K562 (cell line): ENCODE data around the gene CYP4V2. TPM values are rescaled to one million over a fixed set of nuclear protein-coding genes. Genes with fewer than 3 reads are reported as not detected.

Source experiments
- ATAC-seq: fragments of 200-7000 bp; cut with Tn5 transposase; 3 replicates; pipeline ENCODE4 v1.9.1; 2020; ENCODE audit warnings: moderate library complexity
- BruUV-seq: library from RNA; stranded (reverse); fragments of 400-500 nt; replicated peaks from 2 replicates; lab custom pipeline; 2021; lab: Mats Ljungman, UMichigan
- CTCF ChIA-PET: fragments of 300-600 bp; formaldehyde crosslinking; extraction: SDS; loops from one replicate; lab custom pipeline; 2021; ENCODE audit warnings: low intra/inter-chr PET ratio; lab: Yijun Ruan, JAX
- POLR2A ChIA-PET: fragments of 300-600, 350-650 bp; sonication (Branson Sonifier 250); formaldehyde crosslinking; extraction: SDS; loops from one replicate; lab custom pipeline; 2021; ENCODE audit warnings: antibody characterized with exemption, inconsistent platforms; lab: Yijun Ruan, JAX
- DNase-seq, 4 experiments: peaks; one replicate each; pipeline versions ENCODE4 v3.0.0 to v3.0.0-alpha.2; 2011 to 2018; ENCODE audit warnings: low spot score in 3 of 4, mixed read lengths in 3 of 4; ENCODE audit errors: extremely low read depth in 1 of 4
- FAIRE-seq: peaks from 2 replicates; lab custom pipeline; 2011; peaks lifted over from hg19 to GRCh38; lab: Jason Lieb, UNC
- H2AFZ ChIP-seq: 2 replicates; pipeline ENCODE4 v1.6.0; 2011; ENCODE audit warnings: low read depth, low read length, control low read depth, inconsistent platforms
- H3K27ac ChIP-seq: fragments of 200-600 bp; 3 replicates; pipeline ENCODE4 v1.8.0; 2011; ENCODE audit warnings: low read depth, mild to moderate bottlenecking, control low read depth, inconsistent platforms, low read length, moderate library complexity, mixed read lengths; ENCODE audit errors: extremely low read depth
- H3K27me3 ChIP-seq, 2 experiments: fragments of 300-600 bp in 1 of 2; 2 replicates in 1 of 2; 3 replicates in 1 of 2; pipeline versions ENCODE4 v1.6.0 to v1.8.0; 2011; ENCODE audit warnings: inconsistent platforms in 2 of 2, low read length in 2 of 2, mild to moderate bottlenecking in 1 of 2, mixed read lengths in 1 of 2, moderate library complexity in 1 of 2; ENCODE audit not compliant: control insufficient read depth in 2 of 2, insufficient read depth in 2 of 2
- H3K36me3 ChIP-seq: fragments of 300-600 bp; 3 replicates; pipeline ENCODE4 v1.8.0; 2011; ENCODE audit warnings: mild to moderate bottlenecking, low read length, inconsistent platforms; ENCODE audit not compliant: control insufficient read depth, insufficient read depth
- H3K4me1 ChIP-seq, 2 experiments: fragments of 200-600 bp in 1 of 2; replicated peaks in 1 of 2; 2 replicates in 1 of 2; 3 replicates in 1 of 2; pipeline versions ENCODE4 v1.5.1 to v1.8.0; 2011; ENCODE audit warnings: inconsistent platforms in 2 of 2, low read length in 2 of 2, mild to moderate bottlenecking in 1 of 2, mixed read lengths in 1 of 2, moderate library complexity in 1 of 2; ENCODE audit not compliant: control insufficient read depth in 2 of 2, insufficient read depth in 2 of 2
- H3K4me2 ChIP-seq: 2 replicates; pipeline ENCODE4 v1.6.1; 2011; ENCODE audit warnings: low read length, control low read depth, inconsistent platforms, mixed read lengths; ENCODE audit not compliant: insufficient read depth
- H3K4me3 ChIP-seq: fragments of 200-600 bp; sonication (generic), shearing (Covaris generic); 2 replicates; pipeline ENCODE4 v1.5.1; 2016; ENCODE audit warnings: control low read depth, inconsistent platforms
- H3K79me2 ChIP-seq: fragments of 200-600 bp; 3 replicates; pipeline ENCODE4 v1.8.0; 2011; ENCODE audit warnings: low read length, inconsistent platforms; ENCODE audit not compliant: control insufficient read depth, insufficient read depth
- H3K9ac ChIP-seq, 2 experiments: 2 replicates each; pipeline versions ENCODE4 v1.6.0 to v1.6.1; 2011; ENCODE audit warnings: low read depth in 2 of 2, low read length in 2 of 2, control low read depth in 1 of 2, inconsistent platforms in 1 of 2, mild to moderate bottlenecking in 1 of 2, mixed read lengths in 1 of 2; ENCODE audit not compliant: insufficient read depth in 1 of 2
- H3K9me1 ChIP-seq: one replicate; pipeline ENCODE4 v1.6.0; 2011; ENCODE audit warnings: inconsistent platforms, mild to moderate bottlenecking, low read length, moderate library complexity; ENCODE audit not compliant: control insufficient read depth, insufficient read depth
- H3K9me3 ChIP-seq: replicated peaks from 2 replicates; pipeline ENCODE4 v1.5.1; 2011; ENCODE audit warnings: low read depth, low read length, inconsistent platforms; ENCODE audit not compliant: control insufficient read depth, insufficient read depth
- H4K20me1 ChIP-seq: replicated peaks from 2 replicates; pipeline ENCODE4 v1.6.1; 2011; ENCODE audit warnings: low read length, inconsistent platforms, mixed read lengths; ENCODE audit not compliant: control insufficient read depth, insufficient read depth
- MAFF ChIP-seq: IDR thresholded peaks from 2 replicates; pipeline ENCODE4 v1.6.1; 2012; ENCODE audit warnings: low read length, improper control_type of control experiment
- WGBS: fragments of 100-300 bp; shearing (Covaris generic); methylation state at CpG from one replicate; pipeline ENCODE4 v1.1.6; 2016; ENCODE audit warnings: low coverage, mixed read lengths; ENCODE audit not compliant: insufficient coverage; ENCODE audit errors: missing lambda C conversion rate; 5-methylcytosine and 5-hydroxymethylcytosine counted together
- in situ Hi-C: fragments of 300-500 bp; cut with MboI; formaldehyde crosslinking; loops from 4 replicates; pipeline ENCODE4 v1.15.0; 2018; ENCODE audit warnings: inconsistent platforms, mixed read lengths
- intact Hi-C: fragments of 100-400 bp; cut with micrococcal nuclease; formaldehyde crosslinking; loops from 2 replicates; pipeline ENCODE4 v1.14.2; 2022
- polyA plus RNA-seq, 8 experiments: library from polyadenylated mRNA; depleted of rRNA in 4 of 8; stranded (reverse) in 5 of 8; unstranded in 3 of 8; fragments of >200 nt; fragmentation: Nextera tagmentation in 2 of 8; fragmentation: Illumina TruSeq in 1 of 8; extraction: Ambion mirVana in 2 of 8; extraction: Trizol in 1 of 8; gene quantifications; 2 replicates each; pipeline versions ENCODE4 v1.2.1 to v1.2.3, GENCODE V29; 2011 to 2014; ENCODE audit warnings: inconsistent platforms in 1 of 8, missing spikeins in 1 of 8
- total RNA-seq, 7 experiments: library from RNA; depleted of rRNA in 6 of 7; stranded (reverse); fragments of >200 nt in 6 of 7; fragmentation: Illumina TruSeq in 2 of 7; extraction: Trizol in 2 of 7; gene quantifications; 2 replicates each; pipeline versions ENCODE4 v1.2.1 to v1.2.3, GENCODE V29; 2011 to 2021; ENCODE audit warnings: low replicate concordance in 1 of 7
- TF ChIP-seq, protein P1 (sequence below), 2 experiments: IDR thresholded peaks; 2 replicates each; pipeline ENCODE4 v1.6.1; 2012; ENCODE audit warnings: improper control_type of control experiment in 2 of 2, low read depth in 2 of 2, low read length in 2 of 2, borderline replicate concordance in 1 of 2

CYP4V2 gene
- total and polyA plus RNA-seq, 9 of the 15 experiments (the other 6 are each of a cell fraction or from before 2014, with no cell fraction given) = 1.1 to 8.3 (median 3.9) TPM

DNA sequence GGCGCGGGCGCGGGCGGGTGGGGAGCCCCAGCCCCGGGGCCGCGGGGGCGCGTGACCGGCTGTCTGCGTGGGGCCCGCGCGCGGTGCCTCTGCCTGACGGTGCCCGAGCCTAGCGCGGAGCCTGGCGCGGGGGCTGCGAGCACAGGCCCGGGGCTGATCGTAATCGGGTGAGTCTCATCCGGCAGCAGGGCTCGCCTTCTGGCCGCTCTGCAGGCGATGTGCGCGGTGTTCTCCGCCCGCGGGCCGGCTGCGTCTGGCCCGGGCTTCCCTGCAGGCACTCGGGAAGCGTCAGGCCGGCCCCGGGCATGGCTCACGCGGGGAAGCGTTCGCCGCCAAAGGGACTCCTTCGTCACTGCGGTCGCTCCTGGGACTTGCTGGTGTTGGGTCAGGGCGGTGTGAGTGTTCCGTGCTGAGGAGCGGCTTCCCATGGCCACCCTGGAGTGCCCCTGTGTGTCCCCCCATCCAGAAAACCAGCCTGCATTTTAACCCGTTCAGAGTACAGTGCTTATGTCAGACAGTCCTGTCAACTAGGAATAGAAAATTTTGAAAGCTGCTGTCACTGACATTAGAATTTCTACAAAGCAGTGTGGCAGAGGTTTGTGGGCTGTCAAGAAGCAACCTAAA is 46.3 kb upstream of the CYP4V2 start:
- Histone ChIP-seq H2AFZ (no peak overlapping the region), H3K27me3 (peaks cover 25 to 49% of the 10 kb centered on the region in 2 experiments; a peak in 3 of 5 replicates), H4K20me1 (no peaks in the 10 kb centered on the region), H3K79me2 (no peaks in the 10 kb centered on the region), H3K4me2 (no peak overlapping the region), H3K9me1 (no peaks in the 10 kb centered on the region), H3K27ac (no peak overlapping the region), H3K4me3 (no peak overlapping the region), H3K36me3 (no peaks in the 10 kb centered on the region), H3K9me3 (no peaks in the 10 kb centered on the region), H3K9ac (no peak overlapping the region), H3K4me1 (peaks cover 0 to 4% of the 10 kb centered on the region in 2 experiments; a peak in 2 of 5 replicates)
- intact Hi-C loops = no loop called here
- peak in 2 of 4 experiments; percentile 18 to 20 for DNase-seq
- peak; percentile 70 for ATAC-seq
- BruUV-seq = no TSS peak
- TF ChIP-seq, protein P1, sequence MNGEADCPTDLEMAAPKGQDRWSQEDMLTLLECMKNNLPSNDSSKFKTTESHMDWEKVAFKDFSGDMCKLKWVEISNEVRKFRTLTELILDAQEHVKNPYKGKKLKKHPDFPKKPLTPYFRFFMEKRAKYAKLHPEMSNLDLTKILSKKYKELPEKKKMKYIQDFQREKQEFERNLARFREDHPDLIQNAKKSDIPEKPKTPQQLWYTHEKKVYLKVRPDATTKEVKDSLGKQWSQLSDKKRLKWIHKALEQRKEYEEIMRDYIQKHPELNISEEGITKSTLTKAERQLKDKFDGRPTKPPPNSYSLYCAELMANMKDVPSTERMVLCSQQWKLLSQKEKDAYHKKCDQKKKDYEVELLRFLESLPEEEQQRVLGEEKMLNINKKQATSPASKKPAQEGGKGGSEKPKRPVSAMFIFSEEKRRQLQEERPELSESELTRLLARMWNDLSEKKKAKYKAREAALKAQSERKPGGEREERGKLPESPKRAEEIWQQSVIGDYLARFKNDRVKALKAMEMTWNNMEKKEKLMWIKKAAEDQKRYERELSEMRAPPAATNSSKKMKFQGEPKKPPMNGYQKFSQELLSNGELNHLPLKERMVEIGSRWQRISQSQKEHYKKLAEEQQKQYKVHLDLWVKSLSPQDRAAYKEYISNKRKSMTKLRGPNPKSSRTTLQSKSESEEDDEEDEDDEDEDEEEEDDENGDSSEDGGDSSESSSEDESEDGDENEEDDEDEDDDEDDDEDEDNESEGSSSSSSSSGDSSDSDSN (IDR thresholded peaks at IDR 0.05; ENCODE audit: borderline replicate concordance in 1 of 2, low read depth in 2 of 2, low read length in 2 of 2) = 0 out of 4 replicates have a peak, but pooled peaks of 1 of the 2 experiments have one; percentile 38
- TF ChIP-seq MAFF = no peak
- POLR2A ChIA-PET = interaction anchor here (1.2 kb wide), 1 partner anchor 11 kb away, joined by 3 read pairs; no protein-coding TSS in a partner anchor
- FAIRE-seq = no peak
- in situ Hi-C loops = no loop called here
- CTCF ChIA-PET = no interaction called here
- 1% methylated on average over 28 of the region's 54 CpGs for WGBS
